Sigmoid colon (tissue), 4 donors: ENCODE results near the gene TARBP2.

Experiments
- CTCF ChIP-seq, 4 experiments: fragments of 450-650 bp in 3 of 4; fragments of 200-600 bp in 1 of 4; IDR thresholded peaks; one replicate each; pipeline ENCODE4 v1.5.1; 2016 to 2019; ENCODE audit warnings: antibody characterized with exemption in 4 of 4, mild to moderate bottlenecking in 3 of 4, moderate library complexity in 2 of 4
- EP300 ChIP-seq, 4 donors: sonication (generic); formaldehyde crosslinking; IDR thresholded peaks; one replicate each; pipeline ENCODE4 v1.6.1; 2017; ENCODE audit warnings: antibody characterized with exemption in 4 of 4
- POLR2AphosphoS5 ChIP-seq, 4 donors: sonication (generic); formaldehyde crosslinking; IDR thresholded peaks; one replicate each; pipeline ENCODE4 v1.6.1; 2017; ENCODE audit warnings: antibody characterized with exemption in 4 of 4

GRCh38 chr12:53505555-53506449, 4.7 kb downstream of the TARBP2 start:
- no peak for TF ChIP-seq POLR2AphosphoS5 (IDR thresholded peaks at IDR 0.05)
- TF ChIP-seq CTCF (IDR thresholded peaks at IDR 0.05), result no peak
- no peak for TF ChIP-seq EP300 (IDR thresholded peaks at IDR 0.05)
